Astrocyte (in vitro differentiated cells and primary cell): ENCODE data around the gene PIM3. TPM values are rescaled to one million over a fixed set of nuclear protein-coding genes. Genes with fewer than 3 reads are reported as not detected.
A peak's percentile ranks its signal among the peaks of the same experiment; 100 is the strongest.
"Not testable (repeated sequence)": the region's sequence is repeated elsewhere in the genome, so short reads cannot be mapped to it uniquely, and the experiment has no call there.

ENCODE experiments used
- DNase-seq: peaks from one replicate; pipeline ENCODE4 v3.0.0-alpha.2; 2010; ENCODE audit warnings: low read depth
- FAIRE-seq: peaks from 2 replicates; lab custom pipeline; 2011; peaks lifted over from hg19 to GRCh38; lab: Jason Lieb, UNC
- H2AFZ ChIP-seq: 2 replicates; pipeline ENCODE4 v1.6.0; 2012; ENCODE audit warnings: low read depth, low read length, inconsistent platforms
- H3K27ac ChIP-seq: 2 replicates; pipeline ENCODE4 v1.5.1; 2011; ENCODE audit warnings: low read depth, low read length, inconsistent platforms
- H3K27me3 ChIP-seq: 2 replicates; pipeline ENCODE4 v1.6.0; 2011; ENCODE audit warnings: low read length, inconsistent platforms; ENCODE audit not compliant: insufficient read depth
- H3K36me3 ChIP-seq: 2 replicates; pipeline ENCODE4 v1.5.1; 2011; ENCODE audit warnings: low read length, inconsistent platforms; ENCODE audit not compliant: insufficient read depth
- H3K4me1 ChIP-seq: 2 replicates; pipeline ENCODE4 v1.5.1; 2011; ENCODE audit warnings: low read length, inconsistent platforms; ENCODE audit not compliant: insufficient read depth
- H3K4me2 ChIP-seq: 2 replicates; pipeline ENCODE4 v1.6.0; 2012; ENCODE audit warnings: low read length, inconsistent platforms
- H3K4me3 ChIP-seq: 2 replicates; pipeline ENCODE4 v1.5.1; 2011; ENCODE audit warnings: low read depth, mild to moderate bottlenecking, low read length, inconsistent platforms; ENCODE audit not compliant: insufficient read depth
- H3K79me2 ChIP-seq: 2 replicates; pipeline ENCODE4 v1.6.0; 2012; ENCODE audit warnings: mild to moderate bottlenecking, low read length, inconsistent platforms; ENCODE audit not compliant: insufficient read depth
- H3K9ac ChIP-seq: 2 replicates; pipeline ENCODE4 v1.6.0; 2012; ENCODE audit warnings: mild to moderate bottlenecking, low read length, inconsistent platforms
- H3K9me3 ChIP-seq: 2 replicates; pipeline ENCODE4 v1.5.1; 2012; ENCODE audit warnings: low read depth, mild to moderate bottlenecking, low read length, inconsistent platforms; ENCODE audit not compliant: insufficient read depth
- H4K20me1 ChIP-seq: 2 replicates; pipeline ENCODE4 v1.6.0; 2012; ENCODE audit warnings: low read length, inconsistent platforms; ENCODE audit not compliant: insufficient read depth
- H3K27ac Mint-ChIP-seq: one replicate; pipeline ENCODE4 v1.8.0; 2021; ENCODE audit warnings: mild to moderate bottlenecking, mixed read lengths; ENCODE audit not compliant: unreplicated experiment
- H3K27me3 Mint-ChIP-seq: one replicate; pipeline ENCODE4 v1.8.0; 2021; ENCODE audit warnings: low read depth, mixed read lengths; ENCODE audit not compliant: unreplicated experiment
- H3K36me3 Mint-ChIP-seq: one replicate; pipeline ENCODE4 v1.8.0; 2021; ENCODE audit warnings: low read depth, mixed read lengths; ENCODE audit not compliant: unreplicated experiment
- H3K4me1 Mint-ChIP-seq: one replicate; pipeline ENCODE4 v1.8.0; 2021; ENCODE audit warnings: low read depth, mixed read lengths; ENCODE audit not compliant: unreplicated experiment
- H3K4me3 Mint-ChIP-seq: one replicate; pipeline ENCODE4 v1.8.0; 2021; ENCODE audit warnings: mild to moderate bottlenecking, moderate library complexity, mixed read lengths; ENCODE audit not compliant: unreplicated experiment
- H3K9me3 Mint-ChIP-seq: one replicate; pipeline ENCODE4 v1.8.0; 2021; ENCODE audit warnings: mild to moderate bottlenecking, mixed read lengths; ENCODE audit not compliant: unreplicated experiment
- EZH2 ChIP-seq: IDR thresholded peaks from 2 replicates; pipeline ENCODE4 v1.6.1; 2012; ENCODE audit warnings: mild to moderate bottlenecking, low read length, inconsistent platforms; ENCODE audit not compliant: insufficient read depth
- total RNA-seq: library from RNA; stranded (reverse); gene quantifications from 2 replicates; pipeline ENCODE4 v1.2.1, GENCODE V29; 2021
- TF ChIP-seq, protein P1 (sequence below): IDR thresholded peaks from 2 replicates; pipeline ENCODE4 v1.5.1; 2011; ENCODE audit warnings: low read depth, mild to moderate bottlenecking, inconsistent platforms, low read length, moderate library complexity; ENCODE audit not compliant: insufficient read depth

PIM3 gene
- total RNA-seq, 1 donor from 2014 or later, result 15.5 TPM

DNA sequence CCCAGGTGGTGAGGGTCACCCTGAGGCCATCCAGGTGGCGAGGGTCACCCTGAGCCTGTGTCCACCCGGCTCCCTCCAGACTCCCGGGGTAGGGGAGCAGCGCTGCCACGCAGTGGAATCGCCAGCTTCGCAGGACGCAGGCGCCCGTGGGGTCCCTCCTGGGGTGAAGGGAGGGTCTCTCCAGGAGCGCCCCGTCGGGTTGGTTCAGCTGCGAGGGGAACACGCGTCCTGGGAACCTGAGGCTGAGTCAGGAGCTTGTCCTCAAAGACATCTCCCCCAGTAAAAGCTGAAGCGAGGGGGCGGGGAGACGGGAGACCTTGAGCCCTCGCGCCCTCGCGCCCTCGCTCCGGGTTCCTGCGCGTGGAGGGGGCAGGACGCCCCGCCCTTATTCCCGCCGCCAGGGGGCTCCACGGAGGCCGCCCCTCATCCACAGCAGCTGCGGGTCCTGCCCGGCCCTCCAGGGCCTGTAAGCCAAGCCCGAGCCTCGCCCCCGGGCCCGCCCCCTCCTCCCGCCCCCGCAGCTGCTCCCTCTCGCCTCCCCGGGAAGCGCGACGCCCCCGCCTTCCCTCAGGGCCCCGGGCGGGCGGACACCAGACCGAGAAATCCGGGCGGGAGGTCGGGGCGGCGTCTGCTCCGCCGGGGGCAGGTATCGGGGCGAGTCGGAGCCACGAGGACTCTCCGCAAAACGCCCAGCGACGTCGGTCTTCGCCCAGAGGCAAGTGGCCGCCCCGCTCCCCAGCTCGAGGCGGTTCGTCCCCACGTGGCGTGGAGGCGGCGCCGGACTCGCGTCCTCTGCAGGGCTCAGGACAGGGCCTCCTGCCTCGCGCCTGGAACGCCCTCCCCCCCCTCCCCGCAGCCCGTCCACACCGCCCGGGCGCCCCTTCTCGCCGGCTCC lies 22.8 kb downstream of the PIM3 start:
- Mint-ChIP-seq H3K9me3 (peaks cover 36% of the 10 kb centered on the region), H3K27me3 (peaks cover 24% of the 10 kb centered on the region), H3K27ac (no peak overlapping the region), H3K36me3 (peaks cover 2% of the 10 kb centered on the region), H3K4me1 (no peaks in the 10 kb centered on the region), H3K4me3 (no peak overlapping the region)
- Histone ChIP-seq H3K27ac (no peak overlapping the region), H4K20me1 (no peaks in the 10 kb centered on the region), H3K36me3 (no peaks in the 10 kb centered on the region), H3K9me3 (peaks cover 3% of the 10 kb centered on the region), H2AFZ (peak overlapping the region; percentile 26), H3K4me1 (no peaks in the 10 kb centered on the region), H3K9ac (no peak overlapping the region), H3K4me2 (no peak overlapping the region), H3K27me3 (peaks cover 7% of the 10 kb centered on the region), H3K79me2 (no peaks in the 10 kb centered on the region), H3K4me3 (no peak overlapping the region)
- DNase-seq (no peak), FAIRE-seq (no peak)
- TF ChIP-seq EZH2, result no peak
- TF ChIP-seq, protein P1, sequence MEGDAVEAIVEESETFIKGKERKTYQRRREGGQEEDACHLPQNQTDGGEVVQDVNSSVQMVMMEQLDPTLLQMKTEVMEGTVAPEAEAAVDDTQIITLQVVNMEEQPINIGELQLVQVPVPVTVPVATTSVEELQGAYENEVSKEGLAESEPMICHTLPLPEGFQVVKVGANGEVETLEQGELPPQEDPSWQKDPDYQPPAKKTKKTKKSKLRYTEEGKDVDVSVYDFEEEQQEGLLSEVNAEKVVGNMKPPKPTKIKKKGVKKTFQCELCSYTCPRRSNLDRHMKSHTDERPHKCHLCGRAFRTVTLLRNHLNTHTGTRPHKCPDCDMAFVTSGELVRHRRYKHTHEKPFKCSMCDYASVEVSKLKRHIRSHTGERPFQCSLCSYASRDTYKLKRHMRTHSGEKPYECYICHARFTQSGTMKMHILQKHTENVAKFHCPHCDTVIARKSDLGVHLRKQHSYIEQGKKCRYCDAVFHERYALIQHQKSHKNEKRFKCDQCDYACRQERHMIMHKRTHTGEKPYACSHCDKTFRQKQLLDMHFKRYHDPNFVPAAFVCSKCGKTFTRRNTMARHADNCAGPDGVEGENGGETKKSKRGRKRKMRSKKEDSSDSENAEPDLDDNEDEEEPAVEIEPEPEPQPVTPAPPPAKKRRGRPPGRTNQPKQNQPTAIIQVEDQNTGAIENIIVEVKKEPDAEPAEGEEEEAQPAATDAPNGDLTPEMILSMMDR, result no peak

DNA sequence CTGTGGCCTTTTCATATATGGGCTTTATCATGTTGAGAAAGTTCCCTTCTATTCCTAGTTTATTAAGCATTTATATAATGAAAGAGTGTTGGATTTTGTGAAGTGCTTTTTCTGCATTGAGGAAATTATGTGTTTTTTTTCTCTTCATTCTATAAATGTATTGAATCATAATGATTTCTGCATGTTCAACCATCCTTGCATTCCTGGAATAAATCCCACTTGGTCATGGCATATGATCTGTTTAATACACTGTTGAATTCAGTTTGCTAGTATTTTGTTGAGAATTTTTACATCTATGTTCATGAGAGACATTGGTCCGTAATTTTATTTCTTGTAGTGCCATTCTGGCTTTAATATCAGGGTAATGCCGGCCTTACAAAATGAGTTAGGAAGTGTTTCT lies 25.8 kb downstream of the PIM3 start:
- H3K36me3 ChIP-seq, result no peaks in the 10 kb centered on the region
- TF ChIP-seq, protein P1, result no peak
- no peak for TF ChIP-seq EZH2
- H3K4me1 ChIP-seq, result no peaks in the 10 kb centered on the region
- peaks cover 7% of the 10 kb centered on the region for H3K27me3 ChIP-seq
- Mint-ChIP-seq H3K4me3 (no peak overlapping the region), H3K36me3 (peaks cover 2% of the 10 kb centered on the region), H3K27ac (no peak overlapping the region), H3K4me1 (no peaks in the 10 kb centered on the region), H3K9me3 (peaks cover 38% of the 10 kb centered on the region), H3K27me3 (peaks cover 33% of the 10 kb centered on the region)
- no peak overlapping the region for H2AFZ ChIP-seq
- no peaks in the 10 kb centered on the region for H4K20me1 ChIP-seq
- H3K27ac ChIP-seq, result no peak overlapping the region
- no peaks in the 10 kb centered on the region for H3K79me2 ChIP-seq
- H3K4me3 ChIP-seq, result no peak overlapping the region
- DNase-seq, result no peak
- no peak overlapping the region for H3K4me2 ChIP-seq
- no peak for FAIRE-seq
- H3K9ac ChIP-seq, result no peak overlapping the region
- no peaks in the 10 kb centered on the region for H3K9me3 ChIP-seq

DNA sequence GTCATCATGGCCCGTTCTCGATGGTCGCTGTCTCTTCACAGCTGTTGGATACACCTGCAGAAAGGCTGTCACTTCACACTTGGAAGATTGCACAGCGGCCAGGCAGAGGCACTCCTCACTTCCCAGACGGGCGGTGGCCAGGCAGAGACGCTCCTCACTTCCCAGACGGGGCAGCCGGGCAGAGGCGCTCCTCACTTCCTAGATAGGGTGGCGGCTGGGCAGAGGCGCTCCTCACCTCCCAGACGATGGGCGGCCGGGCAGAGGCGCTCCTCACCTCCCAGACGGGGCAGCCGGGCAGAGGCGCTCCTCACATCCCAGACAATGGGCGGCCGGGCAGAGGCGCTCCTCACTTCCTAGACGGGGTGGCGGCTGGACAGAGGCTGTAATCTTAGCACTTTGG lies 29.3 kb downstream of the PIM3 start:
- H3K9me3 Mint-ChIP-seq, result peaks cover 30% of the 10 kb centered on the region
- peaks cover 42% of the 10 kb centered on the region for H3K27me3 Mint-ChIP-seq
- H2AFZ ChIP-seq, H3K27me3 ChIP-seq, H3K79me2 ChIP-seq, FAIRE-seq, H3K36me3 Mint-ChIP-seq, H3K4me1 Mint-ChIP-seq, H3K4me2 ChIP-seq, H3K4me3 Mint-ChIP-seq, H3K4me1 ChIP-seq, H3K4me3 ChIP-seq, H3K36me3 ChIP-seq, H3K9me3 ChIP-seq, DNase-seq, H3K27ac ChIP-seq, H3K9ac ChIP-seq, H4K20me1 ChIP-seq: not testable (repeated sequence)
- peak overlapping the region; percentile 18 for H3K27ac Mint-ChIP-seq
